Measurements from ENCODE around the gene HPSE. TPM values are rescaled to one million over a fixed set of nuclear protein-coding genes. Genes with fewer than 3 reads are reported as not detected.
A peak's percentile ranks its signal among the peaks of the same experiment; 100 is the strongest.

HPSE gene
- total and polyA plus RNA-seq, 9 of the 15 experiments (the other 6 are each of a cell fraction or from before 2014, with no cell fraction given), result 0.01 to 0.42 (median 0.14) TPM; not detected in 1

- TF ChIP-seq ZBTB34 (CRISPR knock-in tag; IDR thresholded peaks at IDR 0.05) (no peak), CEBPB (tag; IDR thresholded peaks at IDR 0.05) (no peak), SNRNP70 (optimal IDR thresholded peaks at IDR 0.05; ENCODE audit: low read depth, low read length) (no peak), GTF2A2 (tag; IDR thresholded peaks at IDR 0.05) (no peak), RB1 (IDR thresholded peaks at IDR 0.05; ENCODE audit: low read depth) (no peak), COPS2 (conservative IDR thresholded peaks at IDR 0.05) (no peak)
- TF ChIP-seq, protein P1, sequence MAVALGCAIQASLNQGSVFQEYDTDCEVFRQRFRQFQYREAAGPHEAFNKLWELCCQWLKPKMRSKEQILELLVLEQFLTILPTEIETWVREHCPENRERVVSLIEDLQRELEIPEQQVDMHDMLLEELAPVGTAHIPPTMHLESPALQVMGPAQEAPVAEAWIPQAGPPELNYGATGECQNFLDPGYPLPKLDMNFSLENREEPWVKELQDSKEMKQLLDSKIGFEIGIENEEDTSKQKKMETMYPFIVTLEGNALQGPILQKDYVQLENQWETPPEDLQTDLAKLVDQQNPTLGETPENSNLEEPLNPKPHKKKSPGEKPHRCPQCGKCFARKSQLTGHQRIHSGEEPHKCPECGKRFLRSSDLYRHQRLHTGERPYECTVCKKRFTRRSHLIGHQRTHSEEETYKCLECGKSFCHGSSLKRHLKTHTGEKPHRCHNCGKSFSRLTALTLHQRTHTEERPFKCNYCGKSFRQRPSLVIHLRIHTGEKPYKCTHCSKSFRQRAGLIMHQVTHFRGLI (CRISPR knock-in tag; IDR thresholded peaks at IDR 0.05), result no peak
Measured at GRCh38 chr4:83307920-83308319, 26.7 kb downstream of the HPSE start (continued).

DNA sequence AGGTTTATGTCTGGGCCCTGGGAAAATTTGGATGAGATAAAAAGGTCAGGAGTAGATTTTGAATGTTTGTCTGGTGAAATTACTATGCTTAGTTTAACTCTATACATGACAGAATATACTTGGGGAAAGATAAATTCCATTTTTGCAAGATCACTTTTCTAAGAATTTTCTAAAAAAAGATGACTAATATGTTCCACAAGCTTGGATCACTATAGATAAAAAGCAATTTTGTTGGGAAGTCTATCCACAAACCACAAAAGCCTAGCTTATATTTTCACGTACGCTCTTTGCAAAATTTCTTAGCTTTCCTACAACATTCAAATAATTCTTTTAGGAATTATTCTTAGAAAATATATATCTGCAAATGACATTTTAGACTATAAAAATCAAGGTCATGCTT is 29.5 kb downstream of the HPSE start:
- BruUV-seq (replicated peaks), result no TSS peak
- in situ Hi-C loops (cut with MboI), result no loop called here
- Histone ChIP-seq H3K27me3 (ENCODE audit: control insufficient read depth in 2 of 2, insufficient read depth in 2 of 2, low read length in 2 of 2) (peaks cover 8 to 12% of the 10 kb centered on the region in 2 experiments), H3K36me3 (ENCODE audit: control insufficient read depth, insufficient read depth, low read length) (no peaks in the 10 kb centered on the region), H3K4me3 (no peak overlapping the region), H3K9ac (ENCODE audit: insufficient read depth in 1 of 2, low read depth in 2 of 2, low read length in 2 of 2) (no peak overlapping the region), H3K79me2 (ENCODE audit: control insufficient read depth, insufficient read depth, low read length) (no peaks in the 10 kb centered on the region), H2AFZ (ENCODE audit: low read depth, low read length) (no peak overlapping the region), H3K4me2 (ENCODE audit: insufficient read depth, low read length) (no peak overlapping the region), H4K20me1 (replicated peaks; ENCODE audit: control insufficient read depth, insufficient read depth, low read length) (no peaks in the 10 kb centered on the region), H3K4me1 (replicated peaks in 1 of 2; ENCODE audit: control insufficient read depth in 2 of 2, insufficient read depth in 2 of 2, low read length in 2 of 2) (no peaks in the 10 kb centered on the region; a peak in 1 of 5 replicates), H3K27ac (ENCODE audit: extremely low read depth, low read depth, low read length) (no peak overlapping the region), H3K9me1 (ENCODE audit: control insufficient read depth, insufficient read depth, low read length) (no peaks in the 10 kb centered on the region), H3K9me3 (replicated peaks; ENCODE audit: control insufficient read depth, insufficient read depth, low read depth, low read length) (no peaks in the 10 kb centered on the region)
- POLR2A ChIA-PET, result interaction anchor here (0.6 to 1.0 kb wide), 2 partner anchors 65 to 582 kb away, joined by 3 to 4 read pairs; no protein-coding TSS in a partner anchor
- no peak for FAIRE-seq
- CTCF ChIA-PET (ENCODE audit: low intra/inter-chr PET ratio), result no interaction called here
- WGBS (ENCODE audit: insufficient coverage, low coverage, missing lambda C conversion rate), result 6% methylated on average over 2 of the region's 2 CpGs
- DNase-seq (ENCODE audit: extremely low read depth in 1 of 4, low spot score in 3 of 4), result no peak
- ATAC-seq, result no peak
- intact Hi-C loops (cut with micrococcal nuclease), result no loop called here
- TF ChIP-seq ZNF23 (CRISPR knock-in tag; IDR thresholded peaks at IDR 0.05) (no peak), ETS1 (conservative IDR thresholded peaks at IDR 0.05; ENCODE audit: control insufficient read depth, low read depth, low read length) (no peak), TCF3 (CRISPR knock-in tag; IDR thresholded peaks at IDR 0.05) (peak; percentile 12; the same call in 1 of the 2 replicates), FOXO4 (CRISPR knock-in tag; IDR thresholded peaks at IDR 0.05) (no peak), KLF6 (CRISPR knock-in tag; IDR thresholded peaks at IDR 0.05; ENCODE audit: borderline replicate concordance) (no peak), TFAM (CRISPR knock-in tag; conservative IDR thresholded peaks at IDR 0.05) (no peak), SMARCA4 (IDR thresholded peaks at IDR 0.05) (peak; percentile 58; the same call in 1 of the 2 replicates)
- TF ChIP-seq, protein P2, sequence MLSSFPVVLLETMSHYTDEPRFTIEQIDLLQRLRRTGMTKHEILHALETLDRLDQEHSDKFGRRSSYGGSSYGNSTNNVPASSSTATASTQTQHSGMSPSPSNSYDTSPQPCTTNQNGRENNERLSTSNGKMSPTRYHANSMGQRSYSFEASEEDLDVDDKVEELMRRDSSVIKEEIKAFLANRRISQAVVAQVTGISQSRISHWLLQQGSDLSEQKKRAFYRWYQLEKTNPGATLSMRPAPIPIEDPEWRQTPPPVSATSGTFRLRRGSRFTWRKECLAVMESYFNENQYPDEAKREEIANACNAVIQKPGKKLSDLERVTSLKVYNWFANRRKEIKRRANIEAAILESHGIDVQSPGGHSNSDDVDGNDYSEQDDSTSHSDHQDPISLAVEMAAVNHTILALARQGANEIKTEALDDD (IDR thresholded peaks at IDR 0.05), result no peak

Data from K562 (cell line).